NOMO-1 treated with dmso at 0.1 percent for 144 hours (cell line): Measurements from ENCODE around the gene NRCAM.

Experiments used
- DNase-seq: peaks from one replicate; lab custom pipeline; 2025; ENCODE audit not compliant: unreplicated experiment; lab: John Stamatoyannopoulos, UW

The NRCAM gene

DNA sequence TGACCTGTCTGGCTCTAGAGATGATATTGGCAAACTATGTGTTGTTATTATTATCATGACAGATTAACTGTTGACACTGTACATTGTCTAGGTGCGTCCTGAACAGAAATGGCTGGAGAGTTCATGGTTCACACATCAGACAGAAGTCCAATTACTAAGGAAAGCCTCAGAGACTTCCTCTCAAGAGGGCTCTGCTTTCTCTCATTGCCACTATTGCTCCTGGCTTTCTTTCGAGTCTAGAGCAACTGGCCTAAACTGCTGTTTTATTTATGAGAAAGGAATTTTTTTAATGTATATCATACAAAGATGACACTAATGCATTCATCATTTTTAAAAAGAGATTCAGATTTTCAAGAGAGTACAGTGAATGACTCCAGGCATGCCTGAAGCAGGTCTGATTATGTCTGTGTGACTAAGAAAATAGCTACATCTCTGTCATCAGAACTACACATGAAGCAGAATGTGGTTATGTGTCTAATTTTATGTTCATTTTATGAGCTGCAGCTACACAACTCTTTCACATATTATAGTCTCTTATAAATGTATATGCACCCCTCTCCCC lies 30.4 kb downstream of the NRCAM start:
- no peak for DNase-seq

DNA sequence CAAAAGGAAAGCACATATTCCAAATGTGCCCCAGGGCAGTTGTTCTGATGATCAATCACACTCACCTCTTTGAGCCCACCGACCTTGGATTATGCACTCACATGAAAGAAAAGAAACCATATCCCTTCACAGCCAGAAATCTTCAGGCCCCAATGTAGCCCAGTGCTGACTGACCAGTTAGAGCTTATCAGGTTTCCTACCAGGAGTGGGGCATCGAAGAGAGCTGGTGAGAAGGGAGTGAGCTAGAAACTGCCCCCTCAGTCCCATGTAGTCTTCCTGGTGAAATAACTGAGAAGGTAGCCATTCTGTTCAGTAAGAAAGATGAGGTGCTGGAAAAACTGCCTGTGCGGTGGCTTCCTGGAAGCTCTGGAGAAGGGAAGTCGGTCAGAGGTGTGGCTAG lies 32.2 kb downstream of the NRCAM start:
- DNase-seq: no peak

DNA sequence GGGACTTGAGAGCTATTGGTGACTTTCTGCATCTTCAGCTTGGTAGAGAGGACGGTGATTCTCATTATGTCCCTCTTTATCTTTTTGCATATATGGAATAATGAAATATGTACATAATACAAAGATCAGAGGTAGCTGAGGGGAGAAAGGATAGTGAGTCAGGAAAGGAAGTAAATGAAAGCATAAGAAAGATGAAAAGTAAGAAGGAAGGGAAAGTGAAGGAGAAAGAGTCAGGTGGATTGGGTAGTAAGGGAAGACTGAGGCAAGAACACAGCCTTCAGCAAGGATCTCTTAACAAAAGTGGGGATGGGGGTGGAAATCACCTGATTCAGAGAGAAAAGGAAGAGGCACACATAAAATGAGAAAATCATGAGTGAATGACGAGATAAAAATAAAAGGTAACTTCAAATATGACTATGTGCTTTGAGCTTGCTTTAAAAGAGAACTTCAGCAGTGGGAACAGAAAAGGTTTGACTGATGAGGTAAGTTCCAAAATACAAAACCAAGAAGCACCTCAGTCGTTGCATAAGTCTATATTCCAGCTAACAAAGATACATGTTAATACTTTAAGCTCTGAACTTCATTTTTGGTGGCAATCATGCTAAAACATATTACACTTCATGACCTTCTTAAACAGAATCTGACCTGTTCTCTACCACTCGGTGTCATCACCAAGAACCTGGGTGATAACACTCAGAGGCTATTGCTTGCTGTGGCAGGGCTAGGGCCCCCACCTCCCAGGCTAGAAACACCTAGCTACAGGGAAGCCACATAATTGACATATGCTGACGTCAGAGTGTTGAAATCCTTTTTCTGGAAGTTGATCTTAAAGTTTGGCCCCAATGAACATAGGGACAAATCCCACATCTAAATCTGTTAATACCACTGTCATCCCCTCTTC lies 32.9 kb downstream of the NRCAM start:
- no peak for DNase-seq

DNA sequence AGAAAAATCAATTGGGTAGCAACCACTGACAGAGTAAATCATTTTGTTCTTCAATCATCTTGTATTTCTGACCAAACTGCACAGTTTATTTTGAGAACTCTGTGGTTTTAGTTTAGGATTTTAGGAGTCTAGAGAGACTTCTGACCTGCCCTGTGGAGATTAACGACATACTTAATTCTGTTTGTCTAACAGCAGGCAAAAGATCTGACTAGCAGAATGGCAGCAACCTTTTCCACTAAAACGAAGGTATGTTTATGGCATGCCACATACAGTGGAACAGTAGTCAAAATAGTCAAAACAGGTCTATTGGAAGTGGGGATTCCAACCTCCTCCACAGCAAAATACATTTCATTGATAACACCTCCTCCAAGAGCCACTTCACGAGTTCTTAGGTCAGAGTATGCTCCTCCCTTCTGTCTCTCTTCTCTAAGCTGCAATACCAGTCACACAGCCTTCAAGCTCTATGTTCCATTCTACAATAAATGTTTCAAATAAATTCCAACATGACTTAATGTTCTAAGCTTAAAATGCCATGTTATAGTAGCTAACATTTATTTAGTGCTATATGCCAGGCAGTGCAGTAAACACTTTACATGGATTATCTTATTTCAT lies 34.4 kb downstream of the NRCAM start:
- DNase-seq: no peak

DNA sequence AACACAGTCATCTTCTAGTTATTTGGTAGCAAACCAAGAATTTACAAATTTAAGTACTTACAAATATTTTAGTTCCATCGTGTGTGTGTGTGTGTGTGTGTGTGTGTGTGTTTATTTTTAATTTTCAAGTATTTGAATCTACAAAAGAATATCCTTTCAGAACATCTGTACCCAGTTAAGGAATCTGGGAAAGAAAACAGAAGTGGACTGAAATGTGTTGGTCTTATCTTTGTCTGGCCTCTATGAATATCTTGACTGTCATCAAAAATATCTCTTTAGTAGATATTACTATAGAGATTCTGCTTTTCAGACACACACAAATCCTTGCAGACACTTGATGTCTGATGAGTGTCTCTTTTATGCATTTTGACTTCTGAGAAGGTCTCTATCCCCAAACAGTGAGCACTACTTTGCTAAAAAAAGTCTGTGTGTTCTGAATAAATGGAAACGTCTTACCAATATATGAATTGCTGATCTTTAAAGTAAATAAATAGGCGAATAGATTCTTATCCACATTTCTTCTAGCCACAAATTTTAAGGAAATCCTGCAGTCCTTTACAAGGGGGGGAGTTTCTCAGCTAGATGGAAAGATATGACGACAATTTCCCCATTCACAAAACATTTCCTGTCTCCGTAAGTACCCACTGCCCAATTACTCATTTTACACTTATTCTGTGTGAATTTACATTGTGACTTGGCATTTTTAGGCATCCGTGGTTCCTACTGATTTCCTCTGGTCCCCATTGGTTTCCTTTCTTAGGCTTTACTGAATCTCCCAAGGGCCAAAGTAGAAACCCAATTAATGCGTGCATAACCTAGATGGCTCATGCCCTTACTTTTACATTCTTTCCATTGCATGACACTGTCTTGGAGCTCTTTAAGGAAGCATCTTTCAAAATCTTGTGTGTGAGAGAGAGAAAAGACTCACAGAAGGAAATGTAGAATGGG lies 36.0 kb downstream of the NRCAM start:
- DNase-seq: no peak

DNA sequence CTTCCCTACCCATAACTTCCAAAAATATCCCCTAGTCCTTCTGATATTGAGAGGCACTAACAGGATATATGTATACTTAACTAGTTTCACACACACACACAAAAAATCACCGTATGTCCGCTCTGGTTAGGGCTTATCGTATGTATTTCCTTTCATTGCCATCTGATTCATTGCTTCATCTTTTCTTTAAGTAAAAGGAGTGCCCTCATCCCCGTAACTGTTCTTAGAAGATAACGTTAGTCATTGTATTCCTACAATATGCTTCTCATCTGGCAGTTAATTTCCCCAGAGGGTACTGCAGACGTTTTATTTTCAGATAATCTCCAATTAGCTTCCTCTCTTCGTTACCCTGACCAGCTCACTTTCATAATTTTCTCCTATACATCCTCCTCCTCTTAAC lies 37.3 kb downstream of the NRCAM start:
- no peak for DNase-seq

DNA sequence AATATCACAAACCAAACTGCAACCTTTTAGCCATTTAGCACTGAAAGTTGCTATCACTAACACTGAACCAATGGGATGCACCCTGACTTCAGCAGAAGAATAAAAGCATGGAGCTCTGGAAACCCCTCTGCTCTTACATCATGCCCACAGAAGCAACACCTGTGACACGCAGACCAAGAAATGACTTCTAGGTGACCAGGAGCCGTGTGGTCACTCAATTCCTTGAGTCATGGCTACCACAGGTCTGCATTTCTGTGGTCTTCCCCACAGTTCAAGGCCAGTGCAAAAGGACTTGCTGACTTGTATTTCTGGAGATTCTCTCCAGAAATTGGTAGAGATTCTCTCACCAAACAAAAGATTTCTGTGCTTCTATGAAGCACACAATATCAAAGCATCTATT lies 38.3 kb downstream of the NRCAM start:
- DNase-seq: no peak

DNA sequence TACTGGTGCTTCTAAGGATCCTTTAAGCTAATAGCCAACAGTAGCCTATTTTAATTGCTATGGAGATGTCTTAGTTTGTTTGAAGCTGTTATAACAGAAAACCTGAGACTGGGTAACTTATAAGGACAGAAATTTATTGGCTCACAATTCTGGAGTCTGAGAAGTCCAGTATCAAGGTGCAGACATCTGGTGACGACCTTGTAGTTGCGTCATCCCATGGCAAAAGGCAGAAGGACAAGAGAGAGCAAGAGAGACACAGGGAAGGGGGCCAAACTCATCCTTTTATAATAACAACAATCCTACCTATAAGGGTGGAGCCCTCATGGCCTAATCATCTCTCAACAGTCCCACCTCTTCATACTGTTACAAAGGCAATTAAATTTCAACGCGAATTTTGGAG lies 39.1 kb downstream of the NRCAM start:
- no peak for DNase-seq

DNA sequence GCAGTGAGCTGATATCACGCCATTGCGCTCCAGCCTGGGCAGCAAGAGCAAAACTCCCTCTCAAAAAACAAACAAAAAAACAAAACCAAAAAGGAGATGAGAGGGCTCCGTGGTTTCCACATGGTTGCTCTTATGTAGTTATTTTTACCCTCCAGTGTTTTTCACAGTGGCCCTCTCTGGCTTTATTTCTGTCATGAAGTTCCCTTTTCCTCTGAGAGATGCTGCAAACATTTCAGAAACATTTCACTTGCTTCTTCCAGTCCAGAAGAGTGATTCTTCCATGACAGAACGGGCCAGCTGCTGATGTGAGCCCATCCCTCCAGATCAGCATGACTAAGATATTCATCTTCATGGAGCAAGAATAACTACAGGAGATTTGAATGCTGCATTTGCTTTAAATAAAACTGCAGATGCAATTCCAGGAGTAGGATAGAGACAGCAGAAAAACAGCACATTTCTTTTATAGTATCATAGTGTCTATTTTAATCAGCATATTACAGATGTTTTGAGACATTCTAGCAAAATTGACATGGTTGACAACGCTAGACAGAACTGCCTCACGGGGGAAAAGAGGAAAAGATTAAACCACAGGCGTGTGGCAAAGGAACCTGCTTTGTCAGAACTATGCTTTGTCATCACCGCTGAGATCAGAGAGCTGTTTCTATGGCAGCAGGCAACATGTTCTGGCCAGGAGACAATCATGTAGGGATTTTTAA lies 40.3 kb downstream of the NRCAM start:
- DNase-seq: no peak

DNA sequence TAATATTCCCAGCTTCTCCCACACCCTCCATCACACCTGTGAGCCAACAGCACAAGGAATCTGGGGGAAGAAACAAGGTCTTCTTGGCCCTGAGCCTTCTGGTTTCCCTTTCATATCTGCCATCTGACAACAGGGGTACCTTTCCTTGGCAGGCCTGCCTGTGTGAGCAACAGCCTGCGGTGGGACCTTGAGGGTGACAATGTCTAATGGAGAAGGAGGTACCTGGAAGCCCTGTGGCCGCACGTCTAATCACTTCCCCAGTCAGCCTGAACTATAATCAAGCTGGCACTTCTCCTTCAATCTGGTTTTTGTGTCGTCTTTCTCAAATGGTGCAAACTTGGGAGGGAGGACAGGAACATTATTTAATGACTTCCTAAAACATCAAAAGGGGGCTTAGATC lies 41.2 kb downstream of the NRCAM start:
- DNase-seq: no peak

DNA sequence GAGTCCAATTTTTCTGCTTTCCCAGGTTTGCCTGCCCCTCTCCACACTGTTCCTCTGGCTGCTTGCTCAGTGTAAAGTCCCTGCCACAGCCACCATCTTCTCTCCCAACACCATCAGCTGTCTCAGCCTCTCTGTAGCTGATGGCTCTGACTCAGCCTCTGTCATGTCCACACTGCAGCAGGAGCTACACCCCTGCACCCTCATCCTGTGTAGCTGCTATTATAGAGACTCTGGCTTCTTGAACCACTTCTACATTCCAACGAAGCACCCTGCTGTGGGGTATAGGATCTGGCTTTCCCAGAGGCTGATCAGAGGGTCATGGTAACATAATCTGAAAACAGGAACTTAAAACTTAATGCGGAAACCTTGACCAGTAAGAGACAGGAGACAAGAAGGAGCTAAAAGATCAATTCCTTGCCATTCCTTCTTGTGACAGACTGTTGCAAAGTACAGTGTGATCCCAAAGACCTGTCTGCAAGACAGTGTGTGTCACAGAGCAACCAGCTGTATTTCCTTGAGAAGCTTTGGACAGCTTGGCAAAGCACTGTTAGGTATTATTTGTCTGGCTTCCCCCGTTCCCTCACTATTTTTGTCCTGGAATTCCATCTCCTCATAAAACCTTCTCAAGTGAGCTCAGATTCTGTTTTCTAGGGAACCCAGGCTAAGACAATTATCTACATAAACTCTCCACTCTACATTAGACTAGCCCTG lies 42.3 kb downstream of the NRCAM start:
- no peak for DNase-seq

DNA sequence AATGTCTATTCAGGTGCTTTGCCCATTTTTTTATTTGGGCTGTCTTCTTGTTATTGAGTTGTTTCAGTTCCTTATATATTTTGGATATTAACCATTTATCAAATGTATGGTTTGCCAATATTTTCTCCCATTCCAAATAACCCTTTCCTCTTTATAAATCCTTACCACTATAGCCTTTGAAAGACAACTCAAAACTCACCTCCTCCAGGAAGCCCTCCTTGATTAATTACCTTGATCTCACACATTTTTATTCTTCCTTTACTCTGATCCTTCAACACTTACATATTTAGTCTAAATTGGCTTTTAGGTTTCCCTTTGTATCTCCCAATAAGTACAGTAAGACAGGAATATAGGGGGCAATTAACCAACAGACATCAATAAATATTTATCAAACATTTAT lies 42.9 kb downstream of the NRCAM start:
- no peak for DNase-seq

DNA sequence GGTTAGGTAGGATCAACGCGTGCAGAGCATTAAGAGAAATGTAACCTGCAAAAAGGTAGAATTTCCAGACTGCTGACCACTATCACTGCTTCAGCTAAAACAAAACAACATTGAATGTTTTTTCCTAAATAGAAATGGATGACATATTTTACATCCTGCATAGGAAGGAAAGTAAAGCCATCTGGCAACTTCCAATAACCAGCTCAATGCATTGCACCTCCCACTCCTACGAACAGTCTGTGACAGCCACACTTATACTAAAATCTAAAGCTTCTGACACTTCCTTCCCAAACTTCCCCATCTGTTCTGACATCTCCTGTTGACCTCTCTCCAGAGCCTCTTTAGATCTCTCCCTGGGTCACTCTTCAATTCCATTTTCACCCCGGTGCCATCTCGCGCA lies 47.1 kb downstream of the NRCAM start:
- DNase-seq: no peak

DNA sequence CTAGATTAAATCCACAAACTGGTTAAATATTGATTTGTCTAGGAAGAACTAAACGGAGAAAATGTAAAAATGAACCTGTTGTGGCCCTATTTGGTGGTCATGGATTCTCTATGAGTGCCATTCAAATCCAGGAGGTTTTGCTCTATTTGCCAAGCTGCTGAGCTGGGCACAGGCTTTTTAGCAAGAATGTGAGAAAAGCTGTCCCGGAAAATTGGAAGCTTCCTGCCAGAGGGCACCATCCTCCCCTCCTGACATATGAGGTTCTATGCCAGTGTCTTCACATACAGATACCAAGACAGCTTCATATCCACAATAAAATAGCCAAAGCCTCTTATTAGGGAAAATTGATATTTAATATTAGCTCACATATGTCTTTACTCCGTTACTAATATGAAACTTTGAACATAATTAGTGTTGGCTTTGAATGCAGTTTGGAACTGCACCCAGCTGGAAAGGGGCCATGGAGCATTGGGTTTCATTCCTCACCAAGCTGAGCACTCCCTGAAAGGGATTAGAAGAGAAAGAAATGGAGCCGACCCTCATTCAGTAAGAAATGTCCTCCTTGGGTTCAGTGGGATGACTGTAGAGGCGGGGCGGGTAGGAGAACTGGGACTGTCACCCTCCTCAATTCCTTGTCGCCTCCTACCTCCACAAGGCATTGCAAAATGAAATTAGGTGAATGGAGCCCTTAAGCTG lies 47.8 kb downstream of the NRCAM start:
- no peak for DNase-seq

DNA sequence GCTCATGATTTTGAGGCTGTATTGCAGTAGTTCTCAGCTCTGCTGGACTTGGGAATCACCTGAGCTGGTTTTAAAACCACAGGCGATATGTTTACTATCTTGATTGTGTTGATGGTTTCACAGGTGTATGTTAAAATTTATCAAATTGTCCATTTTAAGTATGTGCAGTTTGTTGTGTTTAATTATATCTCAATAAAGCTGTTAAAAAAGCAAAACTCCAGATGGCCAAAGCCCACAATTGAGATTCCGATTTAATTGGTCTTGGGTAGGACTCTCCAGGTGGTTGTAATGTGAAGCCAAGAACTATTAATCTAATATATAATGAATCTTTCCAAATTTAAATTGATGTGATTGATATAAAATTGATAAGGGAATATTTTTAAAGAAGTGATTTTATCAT lies 48.6 kb downstream of the NRCAM start:
- DNase-seq: no peak

DNA sequence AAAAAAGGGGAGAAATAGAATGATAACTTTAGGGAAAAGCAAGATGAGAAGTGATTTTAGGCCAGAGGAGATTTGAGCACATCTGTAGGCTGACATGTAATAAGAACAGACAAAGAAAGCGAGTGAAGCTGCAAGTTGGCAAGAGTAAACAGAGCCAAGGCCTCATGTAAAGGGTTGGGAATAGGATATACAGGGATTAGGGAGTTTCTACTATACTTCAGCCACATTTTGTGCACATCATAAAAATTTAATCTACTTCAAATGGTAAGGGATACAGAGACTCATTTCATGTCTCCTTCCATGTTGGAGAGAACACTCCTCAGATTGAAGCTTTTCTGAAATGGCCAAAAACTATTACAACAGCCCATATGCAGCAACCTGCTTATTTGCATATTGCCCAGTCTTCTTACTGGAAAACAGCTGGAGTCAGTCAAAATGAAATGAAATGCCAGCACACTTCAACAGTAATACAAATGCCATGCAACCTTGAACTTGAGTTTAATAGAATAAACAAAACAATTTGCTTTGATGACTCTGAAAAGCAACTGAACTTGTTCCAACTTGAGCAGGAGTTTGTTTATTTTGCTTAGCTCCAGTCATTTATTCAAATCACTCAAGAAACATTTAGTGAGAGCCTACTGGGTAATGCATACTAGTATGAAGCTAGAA lies 49.9 kb downstream of the NRCAM start:
- DNase-seq: no peak

DNA sequence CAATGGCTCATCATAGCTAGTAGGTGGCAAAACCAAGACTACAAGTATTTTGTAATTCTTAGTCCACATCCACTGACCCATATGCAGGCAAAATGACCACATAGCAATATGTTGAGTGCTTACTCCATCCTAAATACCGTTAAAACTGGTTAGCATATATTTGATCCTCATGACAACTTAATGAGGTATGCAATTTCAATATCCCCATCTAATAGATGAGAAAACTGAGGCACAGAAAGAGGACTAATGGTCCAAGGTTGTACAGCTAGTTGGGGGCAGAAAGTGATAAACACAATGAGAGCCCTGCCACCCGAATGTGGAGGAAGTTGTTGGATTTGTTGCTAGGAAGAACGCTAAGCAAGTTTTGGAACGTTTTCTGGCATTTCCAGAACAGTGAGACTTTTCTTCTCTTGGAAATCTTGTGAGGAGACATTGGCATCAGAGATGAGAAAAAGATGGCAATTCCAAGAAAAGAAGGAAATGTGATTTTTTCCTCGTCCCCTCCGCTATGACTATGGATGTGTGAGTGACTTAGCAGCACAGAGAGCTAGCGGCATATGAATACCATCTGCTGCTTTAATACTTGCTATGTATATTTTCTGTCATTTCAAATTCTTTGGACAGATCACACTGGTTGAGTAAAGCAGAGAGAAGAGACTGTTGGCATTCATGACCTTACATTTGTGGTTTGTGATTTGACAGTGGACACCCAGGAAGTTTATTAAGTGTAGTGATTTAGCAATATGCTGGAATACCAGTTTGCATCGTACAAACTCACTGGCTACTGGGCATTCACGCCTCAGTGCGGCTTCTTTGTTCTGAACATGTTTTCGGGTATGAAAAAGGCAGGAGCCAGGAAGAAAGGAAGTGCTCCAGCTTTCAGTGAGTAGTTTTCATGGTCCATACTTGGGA lies 51.5 kb downstream of the NRCAM start:
- no peak for DNase-seq
